HL-60 (cell line): ENCODE results near the gene LNPEP.

Experiments used
- DNase-seq, 2 experiments: peaks; one replicate each; pipeline ENCODE4 v3.0.0-alpha.2; 2010 to 2020; ENCODE audit warnings: low read depth in 1 of 2, low spot score in 1 of 2
- H3K27ac ChIP-seq: fragments of 250-450 bp; sonication (Bioruptor Pico); replicated peaks from 2 replicates; pipeline ENCODE4 v1.5.1; 2020; ENCODE audit warnings: mild to moderate bottlenecking, moderate library complexity
- H3K27me3 ChIP-seq: fragments of 250-450 bp; sonication (Bioruptor Pico); 2 replicates; pipeline ENCODE4 v1.5.1; 2021; ENCODE audit warnings: mild to moderate bottlenecking, moderate library complexity; ENCODE audit not compliant: insufficient read depth, poor library complexity, severe bottlenecking
- H3K4me3 ChIP-seq: replicated peaks from 2 replicates; pipeline ENCODE4 v1.5.1; 2011; ENCODE audit warnings: mild to moderate bottlenecking, control low read depth, low read length; ENCODE audit not compliant: insufficient read depth
- CTCF ChIP-seq: IDR thresholded peaks from one replicate; pipeline ENCODE4 v1.5.1; 2011; ENCODE audit warnings: low read length, control low read depth, inconsistent platforms; ENCODE audit not compliant: insufficient read depth
- GABPA ChIP-seq: IDR thresholded peaks from 2 replicates; pipeline ENCODE4 v1.6.1; 2012; ENCODE audit warnings: low read depth
- POLR2AphosphoS5 ChIP-seq: IDR thresholded peaks from 2 replicates; pipeline ENCODE4 v1.6.1; 2012; ENCODE audit warnings: low read depth
- REST ChIP-seq: IDR thresholded peaks from 2 replicates; pipeline ENCODE4 v1.6.1; 2012; ENCODE audit warnings: low read depth; ENCODE audit not compliant: insufficient replicate concordance
- SPI1 ChIP-seq: IDR thresholded peaks from 2 replicates; pipeline ENCODE4 v1.6.1; 2012; ENCODE audit warnings: low read depth, mild to moderate bottlenecking, borderline replicate concordance

Gene LNPEP

GRCh38 chr5:96920744-96921355, 15.0 kb upstream of the LNPEP start:
- H3K27ac ChIP-seq, result no peak overlapping the region
- no peak for DNase-seq
- no peak overlapping the region for H3K4me3 ChIP-seq
- H3K27me3 ChIP-seq, result no peaks in the 10 kb centered on the region
- TF ChIP-seq SPI1 (no peak), REST (no peak)

- Histone ChIP-seq H3K27ac (no peak overlapping the region), H3K27me3 (no peaks in the 10 kb centered on the region), H3K4me3 (no peak overlapping the region)
- DNase-seq, result no peak
- TF ChIP-seq REST, result no peak
- TF ChIP-seq SPI1, result no peak
- no peak for TF ChIP-seq CTCF
- no peak for TF ChIP-seq POLR2AphosphoS5
- no peak for TF ChIP-seq GABPA
Observed at GRCh38 chr5:96922499-96923244, 13.2 kb upstream of the LNPEP start.

- DNase-seq, result no peak
Observed at GRCh38 chr5:96924016-96924443, 11.8 kb upstream of the LNPEP start.

More at GRCh38 chr5:96924016-96924443, 11.8 kb upstream of the LNPEP start:
- Histone ChIP-seq H3K4me3 (no peak overlapping the region), H3K27ac (no peak overlapping the region), H3K27me3 (no peaks in the 10 kb centered on the region)
- TF ChIP-seq SPI1, result no peak
- TF ChIP-seq GABPA, result no peak
- no peak for TF ChIP-seq POLR2AphosphoS5
- no peak for TF ChIP-seq CTCF
- TF ChIP-seq REST, result no peak
